Trophoblast cell (in vitro differentiated cells and primary cell): ENCODE data around the gene TGFB1.
"Not testable (repeated sequence)": the region's sequence is repeated elsewhere in the genome, so short reads cannot be mapped to it uniquely, and the experiment has no call there.

Experiments used
- DNase-seq, 2 donors: peaks; one replicate each; pipeline ENCODE4 v3.0.0-alpha.2; 2016
- H2AFZ ChIP-seq: 2 replicates; pipeline ENCODE4 v1.6.1; 2013; ENCODE audit warnings: low read length, moderate library complexity, mild to moderate bottlenecking; ENCODE audit not compliant: insufficient read depth, poor library complexity
- H2AK5ac ChIP-seq: 2 replicates; pipeline ENCODE4 v1.6.1; 2013; ENCODE audit warnings: mild to moderate bottlenecking, low read length
- H2BK120ac ChIP-seq: 2 replicates; pipeline ENCODE4 v1.6.1; 2013; ENCODE audit warnings: low read length, mild to moderate bottlenecking, moderate library complexity; ENCODE audit not compliant: insufficient read depth, poor library complexity
- H2BK12ac ChIP-seq: 2 replicates; pipeline ENCODE4 v1.6.1; 2013; ENCODE audit warnings: mild to moderate bottlenecking, low read length, moderate library complexity
- H2BK5ac ChIP-seq: 2 replicates; pipeline ENCODE4 v1.6.1; 2013; ENCODE audit warnings: low read length, low read depth, moderate library complexity, mild to moderate bottlenecking; ENCODE audit not compliant: poor library complexity
- H3K14ac ChIP-seq: 2 replicates; pipeline ENCODE4 v1.6.1; 2013; ENCODE audit warnings: mild to moderate bottlenecking, low read length
- H3K18ac ChIP-seq: 2 replicates; pipeline ENCODE4 v1.6.1; 2013; ENCODE audit warnings: mild to moderate bottlenecking, low read length
- H3K23ac ChIP-seq: 2 replicates; pipeline ENCODE4 v1.6.1; 2013; ENCODE audit warnings: low read length
- H3K27ac ChIP-seq: 2 replicates; pipeline ENCODE4 v1.5.1; 2013; ENCODE audit warnings: low read depth, mild to moderate bottlenecking, inconsistent platforms, low read length, moderate library complexity
- H3K27me3 ChIP-seq: 2 replicates; pipeline ENCODE4 v1.6.1; 2013; ENCODE audit warnings: inconsistent platforms, mild to moderate bottlenecking, low read length, moderate library complexity; ENCODE audit not compliant: insufficient read depth
- H3K36me3 ChIP-seq, 2 experiments: 1 replicate in 1 of 2; 2 replicates in 1 of 2; pipeline ENCODE4 v1.6.1; 2013; ENCODE audit warnings: low read length in 2 of 2, mild to moderate bottlenecking in 2 of 2, moderate library complexity in 1 of 2; ENCODE audit not compliant: insufficient read depth in 2 of 2, control insufficient read depth in 1 of 2
- H3K4ac ChIP-seq: 2 replicates; pipeline ENCODE4 v1.6.1; 2013; ENCODE audit warnings: low read depth, mild to moderate bottlenecking, low read length, moderate library complexity
- H3K4me1 ChIP-seq, 2 experiments: 1 replicate in 1 of 2; 2 replicates in 1 of 2; pipeline ENCODE4 v1.6.1; 2013; ENCODE audit warnings: low read length in 2 of 2, mild to moderate bottlenecking in 2 of 2, moderate library complexity in 1 of 2; ENCODE audit not compliant: insufficient read depth in 2 of 2, control insufficient read depth in 1 of 2
- H3K4me2 ChIP-seq: 2 replicates; pipeline ENCODE4 v1.6.1; 2013; ENCODE audit warnings: inconsistent platforms, mild to moderate bottlenecking, low read length, moderate library complexity
- H3K4me3 ChIP-seq: 2 replicates; pipeline ENCODE4 v1.5.1; 2013; ENCODE audit warnings: mild to moderate bottlenecking, low read depth, low read length, inconsistent platforms
- H3K79me1 ChIP-seq: one replicate; pipeline ENCODE4 v1.6.1; 2013; ENCODE audit warnings: low read length
- H3K79me2 ChIP-seq: 2 replicates; pipeline ENCODE4 v1.6.1; 2013; ENCODE audit warnings: low read length, mild to moderate bottlenecking; ENCODE audit not compliant: control insufficient read depth, insufficient read depth, poor library complexity
- H3K9ac ChIP-seq: 2 replicates; pipeline ENCODE4 v1.6.1; 2013; ENCODE audit warnings: mild to moderate bottlenecking, low read length
- H3K9me3 ChIP-seq: 2 replicates; pipeline ENCODE4 v1.6.1; 2013; ENCODE audit warnings: low read depth, mild to moderate bottlenecking, control low read depth, inconsistent platforms, low read length; ENCODE audit not compliant: insufficient read depth
- H4K12ac ChIP-seq: 2 replicates; pipeline ENCODE4 v1.6.1; 2013; ENCODE audit warnings: low read depth, mild to moderate bottlenecking, low read length, moderate library complexity
- H4K8ac ChIP-seq: 2 replicates; pipeline ENCODE4 v1.6.1; 2013; ENCODE audit warnings: low read depth, mild to moderate bottlenecking, low read length, moderate library complexity
- H4K91ac ChIP-seq: one replicate; pipeline ENCODE4 v1.6.1; 2013; ENCODE audit warnings: low read depth, mild to moderate bottlenecking, low read length, moderate library complexity
- WGBS: extraction: QIAGEN DNeasy Blood & Tissue Kit; methylation state at CpG from one replicate; pipeline ENCODE4 v1.1.7; 2013; ENCODE audit warnings: missing lambda C conversion rate; ENCODE audit not compliant: insufficient read length, insufficient coverage; ENCODE audit errors: extremely low coverage; 5-methylcytosine and 5-hydroxymethylcytosine counted together

TGFB1 gene

DNA sequence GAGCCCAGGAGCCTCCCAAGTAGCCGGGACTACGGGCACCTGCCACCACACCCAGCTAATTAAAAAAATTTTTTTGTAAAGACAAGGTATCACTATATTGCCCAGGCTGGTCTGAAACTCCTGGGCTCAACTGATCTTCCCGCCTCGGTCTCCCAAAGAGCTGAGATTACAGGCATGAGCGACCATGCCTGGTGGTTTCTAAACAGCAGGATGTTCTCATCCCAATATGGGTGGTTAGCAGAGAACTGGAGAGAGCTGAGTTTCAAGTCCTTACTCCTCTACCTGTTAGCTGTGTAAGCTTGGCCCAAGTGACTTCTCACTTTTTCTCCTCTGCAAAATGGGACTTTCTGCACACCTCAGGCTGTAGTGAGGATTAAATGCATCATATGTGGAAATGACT is 30.6 kb upstream of the TGFB1 start:
- no peak overlapping the region for H4K12ac ChIP-seq
- no peak for DNase-seq
- no peak overlapping the region for H3K18ac ChIP-seq
- no peak overlapping the region for H2BK12ac ChIP-seq
- H3K79me1 ChIP-seq: no peaks in the 10 kb centered on the region
- peaks cover 2% of the 10 kb centered on the region for H3K9me3 ChIP-seq
- H3K9ac ChIP-seq: no peak overlapping the region
- H3K4me1 ChIP-seq: no peaks in the 10 kb centered on the region
- H3K36me3 ChIP-seq: peaks cover 0 to 7% of the 10 kb centered on the region in 2 experiments
- no CpG with 5 or more reads among the region's 5 CpGs for WGBS
- no peak overlapping the region for H3K4me3 ChIP-seq
- H2AFZ ChIP-seq: no peak overlapping the region
- H2BK120ac ChIP-seq: no peak overlapping the region
- H3K14ac ChIP-seq: no peak overlapping the region
- no peaks in the 10 kb centered on the region for H3K79me2 ChIP-seq
- no peak overlapping the region for H2BK5ac ChIP-seq
- H3K23ac ChIP-seq: no peak overlapping the region
- no peak overlapping the region for H2AK5ac ChIP-seq
- no peak overlapping the region for H3K4me2 ChIP-seq
- H3K27ac ChIP-seq: no peak overlapping the region
- no peak overlapping the region for H4K8ac ChIP-seq
- no peak overlapping the region for H4K91ac ChIP-seq
- H3K4ac ChIP-seq: no peak overlapping the region
- no peaks in the 10 kb centered on the region for H3K27me3 ChIP-seq

DNA sequence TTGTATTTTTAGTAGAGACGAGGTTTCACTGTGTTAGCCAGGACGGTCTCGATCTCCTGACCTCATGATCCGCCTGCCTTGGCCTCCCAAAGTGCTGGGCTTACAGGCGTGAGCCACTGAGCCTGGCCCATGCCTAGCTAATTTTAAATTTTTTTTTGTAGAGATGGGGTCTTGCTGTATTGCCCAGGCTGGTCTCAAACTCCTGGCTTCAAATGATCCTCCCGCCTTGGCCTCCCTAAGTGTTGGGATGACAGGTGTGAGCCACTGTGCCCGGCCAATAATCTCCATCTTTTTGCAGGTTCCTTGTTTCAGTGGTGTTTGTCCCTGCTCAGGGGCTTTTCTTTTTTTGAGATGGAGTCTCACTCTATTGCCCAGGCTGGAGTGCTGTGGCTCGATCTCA is 27.8 kb upstream of the TGFB1 start:
- H3K9me3 ChIP-seq, H3K9ac ChIP-seq, DNase-seq, H2BK12ac ChIP-seq, H4K91ac ChIP-seq, H2AK5ac ChIP-seq, H3K36me3 ChIP-seq, H3K27ac ChIP-seq, H2AFZ ChIP-seq, H2BK5ac ChIP-seq, H2BK120ac ChIP-seq, H3K27me3 ChIP-seq, H3K4ac ChIP-seq, H3K14ac ChIP-seq, H3K18ac ChIP-seq, H3K4me2 ChIP-seq, H3K4me3 ChIP-seq, H3K79me2 ChIP-seq, H3K79me1 ChIP-seq, H4K8ac ChIP-seq, H3K23ac ChIP-seq, H4K12ac ChIP-seq, H3K4me1 ChIP-seq: not testable (repeated sequence)
- whole genome bisulfite sequencing: no CpG with 5 or more reads among the region's 8 CpGs

DNA sequence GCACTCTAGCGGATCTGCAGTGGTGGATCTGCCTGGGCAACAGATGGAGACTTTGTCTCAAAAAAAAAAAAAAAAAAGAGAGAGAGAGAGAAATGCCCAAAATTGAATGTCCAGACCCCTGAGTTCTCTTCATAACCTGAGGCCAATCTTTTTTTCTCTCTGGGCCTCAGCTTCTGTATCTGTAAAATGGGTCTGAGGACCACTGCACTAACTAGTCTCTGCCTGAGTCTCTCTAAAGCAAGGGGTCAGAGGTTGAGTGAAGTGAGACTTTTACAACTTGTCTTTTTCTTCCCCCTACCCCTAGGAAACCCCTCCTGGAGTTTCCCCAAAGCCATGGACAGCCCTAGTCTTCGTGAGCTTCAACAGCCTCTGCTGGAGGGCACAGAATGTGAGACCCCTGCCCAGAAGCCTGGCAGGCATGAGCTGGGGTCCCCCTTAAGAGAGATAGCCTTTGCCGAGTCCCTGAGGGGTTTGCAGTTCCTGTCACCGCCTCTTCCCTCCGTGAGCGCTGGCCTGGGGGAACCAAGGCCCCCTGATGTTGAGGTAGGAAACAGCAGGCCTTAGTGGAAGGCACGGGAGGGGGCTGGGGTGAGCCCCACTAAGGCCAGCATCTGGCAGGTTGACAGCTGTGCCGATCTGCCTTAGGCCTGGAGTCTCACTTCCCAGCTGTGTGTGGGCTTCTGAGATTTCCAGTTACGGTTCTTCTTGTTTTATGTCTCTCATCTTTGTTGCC is 24.4 kb upstream of the TGFB1 start:
- no peaks in the 10 kb centered on the region for H3K27me3 ChIP-seq
- no peak overlapping the region for H3K9ac ChIP-seq
- no peak overlapping the region for H3K23ac ChIP-seq
- no peak overlapping the region for H4K91ac ChIP-seq
- no peak overlapping the region for H3K27ac ChIP-seq
- no peak overlapping the region for H3K4me2 ChIP-seq
- no peak overlapping the region for H3K14ac ChIP-seq
- H3K9me3 ChIP-seq: peaks cover 3% of the 10 kb centered on the region
- no peak overlapping the region for H2BK12ac ChIP-seq
- H3K18ac ChIP-seq: no peak overlapping the region
- H2BK5ac ChIP-seq: no peak overlapping the region
- H3K4me3 ChIP-seq: no peak overlapping the region
- no peak for DNase-seq
- no peak overlapping the region for H2AK5ac ChIP-seq
- no peaks in the 10 kb centered on the region for H3K79me2 ChIP-seq
- no peak overlapping the region for H2AFZ ChIP-seq
- peaks cover 0 to 2% of the 10 kb centered on the region in 2 experiments for H3K36me3 ChIP-seq
- no peak overlapping the region for H4K12ac ChIP-seq
- H3K4me1 ChIP-seq: no peaks in the 10 kb centered on the region
- no CpG with 5 or more reads among the region's 9 CpGs for WGBS
- H3K4ac ChIP-seq: no peak overlapping the region
- no peak overlapping the region for H4K8ac ChIP-seq
- peaks cover 3% of the 10 kb centered on the region for H3K79me1 ChIP-seq
- H2BK120ac ChIP-seq: no peak overlapping the region

DNA sequence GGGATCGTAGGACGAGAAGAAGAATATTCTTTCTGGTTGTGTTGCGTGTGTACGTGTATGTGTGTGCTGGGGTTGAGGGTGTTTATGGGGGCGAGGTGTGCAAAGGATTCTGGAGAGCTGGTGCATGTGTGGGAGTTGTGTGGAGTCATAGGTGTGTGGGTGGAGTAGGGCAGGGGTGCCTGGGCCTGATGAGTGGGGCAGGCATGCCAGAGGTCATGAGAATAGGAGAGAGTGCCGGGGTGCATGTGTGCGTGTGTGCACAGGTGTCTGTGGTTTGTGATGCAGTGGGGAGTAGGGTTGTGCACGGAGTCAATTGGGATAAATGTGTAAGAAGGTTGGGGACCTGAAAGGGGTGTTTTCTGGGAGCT is 23.3 kb upstream of the TGFB1 start:
- Histone ChIP-seq H3K79me1 (peaks cover 3% of the 10 kb centered on the region), H4K91ac (no peak overlapping the region), H3K23ac (no peak overlapping the region), H3K18ac (no peak overlapping the region), H2BK120ac (no peak overlapping the region), H2AK5ac (no peak overlapping the region), H2BK12ac (no peak overlapping the region), H3K14ac (no peak overlapping the region), H4K12ac (no peak overlapping the region), H3K27me3 (no peaks in the 10 kb centered on the region), H3K79me2 (no peaks in the 10 kb centered on the region), H4K8ac (peak overlapping the region; percentile 75), H3K9ac (no peak overlapping the region), H3K27ac (no peak overlapping the region), H3K4me2 (peak overlapping the region; percentile 86), H3K4me1 (no peaks in the 10 kb centered on the region), H2BK5ac (no peak overlapping the region), H3K4me3 (peak overlapping the region; percentile 69), H3K4ac (no peak overlapping the region), H2AFZ (peak overlapping the region; percentile 79), H3K36me3 (peaks cover 0 to 2% of the 10 kb centered on the region in 2 experiments), H3K9me3 (peaks cover 3% of the 10 kb centered on the region)
- no CpG with 5 or more reads among the region's 8 CpGs for WGBS
- no peak for DNase-seq
